Measurements from ENCODE around the gene GRK7.
"Not testable (repeated sequence)": the region's sequence is repeated elsewhere in the genome, so short reads cannot be mapped to it uniquely, and the experiment has no call there.

Gene GRK7

GRCh38 chr3:141763088-141763750 lies at the start of gene GRK7:
GRK7 (plus strand) TSS chr3:141763408; CDS start chr3:141778285, 14,877 bp downstream.
- no peak for DNase-seq

GRCh38 chr3:141714671-141715070 lies 48.5 kb upstream of the GRK7 start:
- DNase-seq: no peak

DNA sequence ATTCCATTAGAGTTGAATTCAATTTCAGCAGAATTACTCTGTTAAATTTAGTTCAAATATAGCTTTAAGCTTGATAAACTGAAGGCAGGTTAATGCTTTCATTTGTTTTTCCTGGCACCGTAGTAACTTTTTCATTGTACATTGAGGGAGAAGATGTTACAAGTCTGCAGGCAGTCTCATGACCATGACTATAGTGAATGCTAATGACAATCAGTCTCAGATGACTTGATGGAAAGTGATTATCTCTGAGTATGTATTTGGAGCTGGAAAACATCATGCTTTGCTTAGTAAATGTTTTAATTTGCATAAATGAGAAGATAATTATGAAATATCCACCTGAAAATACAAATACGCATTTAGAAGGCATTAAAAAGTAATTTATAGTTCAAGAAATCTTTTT lies 41.1 kb upstream of the GRK7 start:
- DNase-seq: no peak

GRCh38 chr3:141722648-141723047 lies 40.6 kb upstream of the GRK7 start:
- no peak for DNase-seq

DNA sequence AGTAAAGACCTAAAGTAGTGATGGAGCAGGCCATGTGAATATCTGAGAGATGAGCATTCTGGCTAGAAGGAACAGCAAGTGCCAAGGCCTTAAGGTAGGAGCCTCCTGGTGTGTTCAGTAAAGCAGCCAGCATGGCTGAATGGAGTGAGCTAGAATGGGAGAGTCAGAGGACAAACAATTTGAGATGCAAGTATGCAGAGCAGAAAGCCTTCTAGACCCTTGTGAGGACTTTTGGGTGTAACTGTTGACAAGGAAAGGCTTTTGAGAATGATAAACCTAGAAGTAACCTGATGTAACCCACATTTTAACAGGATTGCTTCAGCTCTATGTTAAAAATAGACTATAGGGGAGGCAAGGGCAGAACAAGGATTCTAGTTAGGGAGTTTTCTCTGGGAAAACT lies 40.0 kb upstream of the GRK7 start:
- no peak for DNase-seq

GRCh38 chr3:141724186-141724585 lies 39.0 kb upstream of the GRK7 start:
- no peak for DNase-seq

DNA sequence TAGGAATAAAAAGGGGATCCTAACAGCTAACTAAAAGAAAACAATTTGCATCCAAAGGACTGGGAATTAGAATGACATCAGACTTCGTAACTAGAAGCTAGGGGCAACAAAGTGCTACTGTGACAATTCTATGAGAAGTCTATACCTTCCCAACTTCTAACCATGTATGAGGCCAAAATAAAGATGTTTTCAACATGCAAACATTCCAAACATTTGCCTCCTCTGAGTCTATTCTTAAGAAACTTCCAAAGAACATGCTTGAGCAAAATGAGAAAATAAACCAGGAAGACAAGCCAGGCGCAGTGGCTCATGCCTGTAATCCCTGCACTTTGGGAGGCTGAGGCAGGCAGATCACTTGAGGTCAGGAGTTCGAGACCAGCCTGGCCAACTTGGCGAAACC lies 38.2 kb upstream of the GRK7 start:
- no peak for DNase-seq

DNA sequence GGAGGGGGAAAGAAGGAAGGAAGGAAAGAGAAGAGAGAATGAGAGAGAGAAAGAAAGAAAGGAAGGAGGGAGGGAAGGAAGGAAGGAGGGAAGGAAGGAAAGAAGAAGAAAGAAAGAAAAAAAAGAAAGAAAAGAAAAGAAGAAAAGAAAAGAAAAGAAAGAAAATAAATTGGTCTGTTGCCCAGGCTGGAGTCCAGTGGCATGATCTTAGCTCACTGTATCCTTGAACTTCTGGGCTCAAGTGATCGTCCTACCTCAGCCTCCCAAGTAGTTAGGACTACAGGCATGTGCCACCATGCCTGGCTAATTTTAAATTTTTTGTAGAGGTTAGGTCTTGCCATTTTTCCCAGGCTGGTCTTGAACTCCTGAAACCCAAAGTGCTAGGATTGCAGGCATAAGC lies 36.7 kb upstream of the GRK7 start:
- DNase-seq: no peak

DNA sequence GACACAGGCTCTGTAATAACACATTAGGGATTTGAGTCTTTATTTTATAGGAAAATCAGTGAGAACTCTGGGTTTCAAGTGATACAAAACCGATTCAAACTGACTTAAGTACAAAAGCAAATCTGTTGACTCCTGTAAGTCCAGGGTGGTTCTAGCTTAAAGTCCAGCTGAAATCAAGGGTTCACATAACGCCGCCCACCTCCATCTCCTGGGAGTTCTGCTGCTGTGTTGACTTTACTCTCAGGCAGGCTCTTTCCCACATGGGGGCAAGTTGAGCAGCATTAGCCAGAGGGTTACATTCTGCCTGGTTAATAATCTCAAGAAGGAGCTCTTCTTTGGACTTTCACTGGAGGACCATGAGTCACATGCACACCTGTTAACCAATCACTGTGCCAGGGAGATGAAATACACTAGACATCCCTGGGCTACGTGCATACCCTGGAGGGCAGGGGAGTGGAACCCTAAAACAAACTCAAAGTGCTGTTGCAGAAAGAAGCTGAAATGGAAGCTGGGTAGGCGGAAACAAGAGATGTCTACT lies 34.8 kb upstream of the GRK7 start:
- no peak for DNase-seq

DNA sequence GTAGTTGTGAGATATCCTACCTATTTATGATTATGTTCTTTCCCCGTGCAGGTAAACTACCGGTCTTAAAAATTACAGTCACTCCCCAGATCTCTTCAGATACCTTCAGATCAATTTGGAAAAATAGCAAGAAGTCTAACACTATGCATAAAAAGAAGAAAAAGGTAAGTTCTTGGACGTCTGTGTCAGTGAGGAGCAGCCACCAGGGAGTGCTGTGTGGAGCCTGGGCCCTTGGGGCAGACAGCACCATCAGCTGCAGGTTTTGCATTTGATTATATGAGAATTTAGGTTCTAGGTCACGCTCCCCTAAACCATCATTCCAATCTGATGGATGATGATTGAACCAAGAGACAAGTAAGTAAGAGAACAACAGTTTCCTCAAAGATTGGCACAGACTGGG lies 34.0 kb upstream of the GRK7 start:
- peak; percentile 25 for DNase-seq

- no peak for DNase-seq
Observed at GRCh38 chr3:141735176-141735575, 28.0 kb upstream of the GRK7 start.

DNA sequence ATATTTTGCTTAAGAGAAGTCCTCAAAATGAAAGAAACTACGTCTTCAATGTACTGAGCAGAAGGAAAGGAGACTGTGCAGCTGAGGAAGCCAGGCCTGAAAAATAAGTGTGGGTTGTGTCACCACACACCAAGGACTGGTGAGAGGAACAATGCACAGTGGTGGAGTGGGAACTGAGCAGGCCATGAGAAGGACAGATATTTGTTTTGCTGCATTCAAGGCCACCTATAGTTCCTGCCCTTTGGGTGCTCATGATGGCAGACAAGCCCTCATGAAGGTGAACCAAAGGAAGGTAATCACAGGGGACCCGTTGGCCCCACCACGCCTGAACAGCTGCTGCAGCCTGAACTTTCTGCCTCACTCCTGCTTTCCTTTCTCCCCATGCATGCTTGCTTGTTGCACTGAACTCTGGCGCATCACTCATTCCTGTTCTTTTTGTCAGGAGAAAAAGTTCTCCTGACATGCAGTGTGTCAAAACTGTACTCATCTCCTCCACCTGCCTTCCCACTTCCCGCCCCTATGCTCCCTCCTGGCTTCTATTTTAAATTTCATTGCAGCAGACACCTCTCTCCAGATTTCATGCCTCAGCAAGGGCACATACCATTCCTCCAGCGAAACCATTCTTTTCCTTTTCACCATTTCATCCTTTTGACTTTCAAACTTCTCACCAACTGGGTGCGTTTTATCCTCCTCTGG lies 27.3 kb upstream of the GRK7 start:
- DNase-seq: no peak

- DNase-seq: peak; percentile 15
Observed at GRCh38 chr3:141737093-141737492, 26.1 kb upstream of the GRK7 start.

GRCh38 chr3:141737678-141738021 lies 25.6 kb upstream of the GRK7 start:
- DNase-seq: no peak

GRCh38 chr3:141738022-141738890 lies 25.0 kb upstream of the GRK7 start, which contains the start of gene RNF7:
RNF7 (plus strand) TSS chr3:141738298; CDS start chr3:141738342, 44 bp downstream.
- peak; percentile 97 for DNase-seq

GRCh38 chr3:141738891-141739363 lies 24.3 kb upstream of the GRK7 start:
- peak; percentile 66 for DNase-seq

- DNase-seq: no peak
Observed at GRCh38 chr3:141739731-141740130, 23.5 kb upstream of the GRK7 start.

DNA sequence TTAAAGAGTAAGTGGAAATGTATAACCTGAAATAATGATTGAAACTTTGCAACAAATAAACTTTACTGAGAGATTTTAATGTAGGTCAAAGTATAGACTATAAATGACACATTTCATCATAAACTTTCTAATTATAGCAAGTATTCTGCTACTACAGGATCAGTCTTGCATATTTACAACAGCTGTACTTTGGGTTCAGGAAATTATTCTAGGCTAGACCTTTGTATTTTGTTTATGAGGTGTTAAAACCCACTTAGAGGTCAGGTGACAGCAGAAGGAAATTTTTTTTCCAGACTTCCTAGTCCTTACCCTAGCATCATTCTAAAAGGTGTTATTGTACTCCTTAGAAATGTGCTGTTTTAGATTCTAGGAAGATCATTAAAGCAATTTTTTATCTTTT lies 22.9 kb upstream of the GRK7 start:
- DNase-seq: no peak

DNA sequence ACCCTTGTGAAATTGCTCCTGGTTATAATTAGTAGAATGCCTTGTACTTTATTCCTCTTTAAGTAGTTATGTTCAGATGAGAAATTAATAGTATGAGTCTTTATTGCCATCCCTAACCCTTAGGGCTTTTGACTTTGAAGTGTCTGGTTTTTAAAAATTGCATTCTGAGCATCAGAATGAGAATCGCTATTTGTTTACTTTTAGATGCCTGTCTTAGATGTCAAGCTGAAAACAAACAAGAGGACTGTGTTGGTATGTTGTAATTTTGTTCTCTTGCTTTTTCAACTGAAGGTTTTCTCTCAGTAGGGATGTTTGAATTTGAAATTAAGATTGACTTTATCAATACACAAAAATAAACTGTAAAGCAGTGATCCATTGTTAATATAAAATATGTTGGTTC lies 19.9 kb upstream of the GRK7 start:
- no peak for DNase-seq

- no peak for DNase-seq
Observed at GRCh38 chr3:141746962-141747361, 16.2 kb upstream of the GRK7 start.

GRCh38 chr3:141753399-141753798 lies 9.8 kb upstream of the GRK7 start:
- no peak for DNase-seq

GRCh38 chr3:141754032-141754431 lies 9.2 kb upstream of the GRK7 start:
- DNase-seq: peak; percentile 30

DNA sequence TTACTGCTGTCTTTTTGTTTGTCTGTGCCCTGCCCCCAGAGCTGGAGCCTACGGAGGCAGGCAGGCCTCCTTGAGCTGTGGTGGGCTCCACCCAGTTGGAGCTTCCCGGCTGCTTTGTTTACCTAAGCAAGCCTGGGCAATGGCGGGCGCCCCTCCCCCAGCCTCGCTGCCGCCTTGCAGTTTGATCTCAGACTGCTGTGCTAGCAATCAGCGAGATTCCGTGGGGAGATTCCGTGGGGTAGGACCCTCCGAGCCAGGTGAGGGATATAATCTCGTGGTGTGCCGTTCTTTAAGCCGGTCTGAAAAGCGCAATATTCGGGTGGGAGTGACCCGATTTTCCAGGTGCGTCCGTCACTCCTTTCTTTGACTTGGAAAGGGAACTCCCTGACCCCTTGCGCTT lies 656 bp upstream of the GRK7 start:
- DNase-seq: not testable (repeated sequence)

Measured in hematopoietic multipotent progenitor cell treated with erythropoietin and hydrocortisone succinate and interleukin-3 and kit ligand, for 6 days (in vitro differentiated cells).